ENCODE measurements around the gene TBC1D2B.
"Not testable (repeated sequence)": the region's sequence is repeated elsewhere in the genome, so short reads cannot be mapped to it uniquely, and the experiment has no call there.

The TBC1D2B gene

DNA sequence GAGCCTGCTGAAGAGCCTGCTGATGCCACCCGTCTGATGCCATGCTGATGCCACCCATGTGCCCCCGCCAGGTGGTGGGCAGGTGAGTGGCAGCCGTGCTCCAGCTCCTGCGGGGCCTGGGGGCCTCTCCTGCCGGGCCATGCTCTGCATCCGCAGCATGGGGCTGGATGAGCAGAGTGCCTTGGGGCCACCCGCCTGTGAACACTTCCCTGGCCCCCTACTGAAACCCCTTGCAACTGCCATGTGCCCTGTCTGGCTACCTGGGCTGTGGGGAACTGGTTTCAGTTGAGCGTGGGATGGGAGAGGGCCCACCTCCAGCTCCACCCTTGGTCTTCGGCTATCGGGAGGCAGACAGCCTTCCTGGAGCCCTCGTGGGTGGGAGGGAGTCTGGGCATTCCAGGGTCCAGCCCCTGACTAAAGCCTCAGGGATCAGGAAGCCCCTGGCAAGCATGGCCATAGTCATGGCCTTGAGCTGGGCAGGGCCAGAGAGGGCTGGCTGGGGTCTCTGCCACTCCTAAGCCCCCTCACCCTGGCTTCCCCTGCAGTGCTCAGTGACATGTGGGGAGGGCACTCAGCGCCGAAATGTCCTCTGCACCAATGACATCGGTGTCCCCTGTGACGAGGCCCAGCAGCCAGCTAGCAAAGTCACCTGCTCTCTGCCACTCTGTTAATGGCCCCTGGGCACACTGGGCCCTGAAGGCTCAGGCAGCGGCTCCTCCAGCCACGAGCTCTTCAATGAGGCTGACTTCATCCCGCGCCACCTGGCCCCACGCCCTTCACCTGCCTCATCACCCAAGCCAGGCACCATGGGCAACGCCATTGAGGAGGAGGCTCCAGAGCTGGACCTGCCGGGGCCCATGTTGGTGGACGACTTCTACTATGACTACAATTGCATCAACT lies 92.2 kb downstream of the TBC1D2B start:
- DNase-seq = no peak

DNA sequence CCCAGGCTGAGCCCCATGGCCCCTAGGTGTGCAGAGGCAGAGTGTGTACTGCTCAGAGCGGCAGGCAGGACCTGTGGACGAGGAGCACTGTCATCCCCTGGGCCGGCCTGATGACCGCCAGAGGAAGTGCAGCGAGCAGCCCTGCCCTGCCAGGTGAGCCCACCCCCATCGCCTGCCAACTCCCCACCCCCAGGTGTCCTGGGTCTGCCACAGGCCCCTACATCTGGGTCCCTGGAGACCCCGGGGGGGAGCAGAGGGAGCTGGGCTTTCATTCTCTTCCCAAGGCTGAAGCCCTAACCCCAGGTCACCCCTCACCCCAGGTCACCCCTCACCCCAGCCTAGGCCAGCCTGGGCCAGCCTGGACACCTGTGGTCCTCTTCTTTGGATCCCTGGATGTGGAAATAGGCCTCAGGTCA lies 93.1 kb downstream of the TBC1D2B start:
- no peak for DNase-seq

DNA sequence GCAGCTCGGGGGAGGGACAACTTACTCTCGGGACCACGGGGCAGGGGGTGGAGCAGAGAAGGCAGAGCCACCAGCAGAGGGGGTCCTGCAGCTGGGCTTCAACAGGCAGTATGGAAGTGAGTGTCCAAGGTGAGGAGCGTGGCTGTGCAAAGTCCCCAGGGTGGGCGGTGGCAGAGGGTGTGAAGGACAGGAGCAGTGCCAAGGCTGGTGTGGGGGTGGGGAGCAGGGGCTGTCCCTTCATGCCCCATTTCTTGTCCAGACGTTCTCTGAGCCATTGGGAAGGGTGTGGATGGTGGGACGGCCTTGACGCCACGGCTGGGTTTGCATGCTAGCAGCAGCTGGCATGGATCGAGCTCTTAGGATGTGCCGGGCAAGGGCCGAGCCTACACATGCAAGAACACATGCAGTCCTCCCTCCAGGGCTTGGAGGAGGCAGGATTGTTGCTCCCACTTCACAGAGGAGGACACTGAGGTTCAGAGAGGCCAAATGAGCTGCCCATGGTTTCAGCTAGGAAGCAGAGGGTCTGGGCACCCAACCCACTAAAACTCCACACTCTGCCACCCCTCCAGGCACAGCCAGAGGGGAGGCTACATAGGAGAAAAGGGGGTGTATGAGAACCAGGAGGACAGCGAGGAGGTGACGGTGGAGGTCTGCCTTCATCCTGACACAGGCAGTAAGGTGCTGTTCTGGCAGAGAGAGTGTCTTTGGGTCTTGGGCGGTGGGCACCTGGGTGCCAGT lies 93.6 kb downstream of the TBC1D2B start:
- DNase-seq = no peak

DNA sequence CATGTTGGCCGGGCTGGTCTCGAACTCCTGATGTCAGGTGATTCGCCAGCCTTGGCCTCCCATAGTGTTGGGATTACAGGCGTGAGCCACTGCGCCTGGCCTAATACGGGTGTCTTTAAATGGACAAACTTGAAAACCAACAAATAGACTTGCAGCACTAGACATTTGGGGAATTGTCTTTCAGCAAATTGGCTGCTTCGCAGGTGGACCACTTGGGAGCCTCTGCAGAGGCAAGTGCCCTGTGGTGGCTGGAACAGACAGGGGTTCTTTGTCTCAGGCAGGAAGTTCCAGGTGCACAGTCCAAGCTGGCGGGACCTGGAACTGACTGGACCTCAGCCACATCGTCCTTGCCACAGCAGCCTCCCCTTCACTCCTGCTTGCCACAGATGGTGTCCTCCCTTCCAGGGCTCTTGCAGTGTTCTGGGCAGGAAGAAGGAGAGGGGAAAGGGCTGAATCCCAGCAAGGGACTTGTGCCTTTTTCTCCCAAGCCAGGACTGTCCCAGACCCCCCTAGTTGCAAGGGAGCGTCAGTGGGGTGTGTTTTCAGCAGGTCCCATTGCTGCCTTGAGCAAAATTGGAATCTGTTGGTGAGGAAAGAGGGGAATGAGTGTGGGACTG lies 94.3 kb downstream of the TBC1D2B start:
- no peak for DNase-seq

- no peak for DNase-seq
These were observed 95.4 kb downstream of the TBC1D2B start for GRCh38 chr15:77982127-77982490.

DNA sequence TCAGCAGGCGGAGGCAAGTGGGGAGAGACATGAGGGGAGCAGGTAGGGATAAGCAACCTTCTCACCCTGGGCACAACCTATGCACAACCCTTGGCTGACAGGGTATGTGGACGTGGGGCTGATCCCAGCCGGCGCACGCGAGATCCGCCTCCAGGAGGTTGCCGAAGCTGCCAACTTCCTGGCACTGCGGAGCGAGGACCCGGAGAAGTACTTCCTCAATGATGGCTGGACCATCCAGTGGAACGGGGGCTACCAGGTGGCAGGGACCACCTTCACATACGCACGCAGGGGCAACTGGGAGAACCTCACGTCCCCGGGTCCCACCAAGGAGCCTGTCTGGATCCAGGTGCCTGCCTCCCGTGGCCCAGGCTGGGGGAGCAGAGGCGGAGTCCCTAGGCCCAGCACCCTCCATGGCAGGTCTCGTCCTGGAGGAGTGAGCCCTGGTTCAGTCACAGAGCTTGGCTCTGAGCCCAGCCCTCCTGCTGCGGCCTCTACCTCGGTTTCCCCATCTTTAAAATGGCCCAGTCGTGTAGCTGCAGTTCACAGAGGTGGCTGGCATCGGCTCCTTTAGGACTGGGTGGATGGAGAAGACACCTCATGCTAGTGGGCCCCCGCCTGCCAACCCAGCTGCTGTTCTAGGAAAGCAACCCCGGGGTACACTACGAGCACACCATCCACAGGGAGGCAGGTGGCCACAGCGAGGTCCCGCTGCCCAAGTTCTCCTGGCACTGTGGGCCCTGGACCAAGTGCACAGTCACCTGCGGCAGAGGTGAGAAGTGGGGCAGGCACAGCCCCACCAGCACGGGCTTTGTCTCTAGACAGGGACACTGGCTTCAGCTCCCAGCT lies 96.0 kb downstream of the TBC1D2B start:
- no peak for DNase-seq

DNA sequence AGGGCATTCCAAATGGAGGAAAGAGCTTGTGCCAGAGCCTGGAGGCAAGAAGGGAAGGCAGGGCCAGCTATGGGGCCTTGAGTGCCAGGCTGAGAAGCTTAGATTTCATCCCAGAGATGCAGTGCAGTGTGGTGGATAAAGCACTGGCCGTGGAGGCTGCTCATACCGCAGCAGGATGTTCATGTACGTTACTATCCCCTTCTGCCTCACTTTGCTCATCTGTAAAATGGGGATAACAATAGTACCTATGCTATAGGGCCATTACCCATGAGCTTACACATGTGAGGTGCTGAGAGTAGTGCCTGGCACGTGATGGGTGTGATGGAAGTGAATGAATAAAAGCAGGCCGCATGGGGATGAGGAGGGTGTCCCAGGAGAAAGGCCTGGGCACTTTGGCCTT lies 96.8 kb downstream of the TBC1D2B start:
- not testable (repeated sequence) for DNase-seq

DNA sequence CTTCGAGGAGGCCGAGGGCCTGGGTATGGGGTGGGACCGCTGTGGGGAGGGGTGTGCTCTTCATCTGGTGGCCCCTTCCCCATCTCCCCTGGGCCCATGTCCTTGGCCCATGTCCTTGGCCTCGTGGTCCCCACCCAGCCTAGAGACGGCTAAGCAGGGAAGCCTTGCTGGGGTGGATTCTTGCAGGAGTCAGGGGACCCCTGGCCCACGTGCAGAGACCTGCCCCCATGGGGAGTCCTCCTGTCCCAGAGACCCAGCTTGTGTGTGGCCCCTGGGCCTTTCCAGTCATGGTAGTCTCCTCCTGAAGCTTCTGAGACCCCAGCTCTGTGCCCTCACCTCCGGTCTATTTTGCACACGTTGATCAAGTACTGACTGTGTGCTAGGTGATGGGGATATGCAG lies 97.4 kb downstream of the TBC1D2B start:
- no peak for DNase-seq

DNA sequence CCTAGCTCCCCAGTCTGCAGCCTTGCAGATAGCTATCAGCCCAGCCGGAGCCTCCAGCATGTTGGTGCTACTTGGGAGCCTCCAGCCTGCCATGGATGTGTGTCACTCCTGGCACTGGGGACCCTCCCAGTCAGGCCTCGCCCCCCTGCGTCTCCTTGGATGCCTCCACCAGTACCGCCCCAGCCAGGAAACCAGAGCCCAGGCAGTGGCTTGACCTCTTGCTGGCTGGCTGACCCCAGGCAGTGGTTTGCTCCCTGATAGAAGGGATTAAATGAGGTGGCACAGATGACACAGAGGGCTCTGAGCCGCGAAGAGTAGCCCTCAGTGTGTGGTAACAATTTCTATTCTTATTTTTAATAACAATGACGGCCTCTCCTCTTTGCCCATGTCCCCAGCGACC lies 98.4 kb downstream of the TBC1D2B start:
- not testable (repeated sequence) for DNase-seq

- not testable (repeated sequence) for DNase-seq
These were observed 98.8 kb downstream of the TBC1D2B start for GRCh38 chr15:77978759-77979145.

DNA sequence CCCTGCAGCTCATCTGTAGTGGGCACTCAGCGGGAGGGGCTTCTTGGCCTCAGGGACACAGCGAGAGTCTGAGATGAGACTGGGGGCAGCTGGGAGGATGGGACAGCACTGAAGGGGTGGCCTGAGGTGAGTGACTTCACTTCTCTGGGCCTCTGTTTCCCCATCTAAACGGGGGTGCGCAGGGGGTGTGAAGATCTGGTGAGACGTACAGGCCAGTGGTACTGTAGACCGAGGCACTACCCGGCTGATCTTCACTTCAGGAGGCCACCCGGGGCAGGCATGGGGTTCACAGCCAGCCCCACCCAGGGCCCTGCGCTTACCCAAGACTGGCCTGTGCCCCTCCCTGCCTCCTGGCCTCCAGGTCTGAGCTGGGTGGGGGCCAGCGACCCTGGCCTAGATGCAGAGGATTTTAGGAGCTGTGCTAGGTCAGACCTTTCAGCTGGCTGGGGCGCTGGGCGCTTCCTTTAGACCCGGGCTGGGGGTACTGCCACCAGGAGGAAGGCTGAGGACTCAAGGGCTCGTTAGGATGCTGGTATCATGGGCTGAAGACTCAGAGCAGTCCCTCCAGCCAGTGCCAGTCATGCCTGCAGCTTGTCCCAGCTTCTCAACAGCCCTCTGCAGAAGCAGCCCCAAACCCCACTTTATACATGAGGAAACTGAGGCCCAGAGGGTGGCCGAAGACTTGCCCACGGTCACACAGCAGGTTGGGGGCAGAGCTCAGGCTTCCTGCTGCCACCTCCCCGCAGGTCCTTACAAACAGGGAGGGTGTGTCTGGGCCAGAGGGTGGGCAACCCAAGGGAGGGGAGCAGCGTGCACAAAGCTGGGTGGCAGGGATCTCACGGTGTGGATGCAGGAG lies 99.4 kb downstream of the TBC1D2B start:
- DNase-seq = not testable (repeated sequence)

- DNase-seq = not testable (repeated sequence)
These were observed 100.6 kb downstream of the TBC1D2B start for GRCh38 chr15:77976760-77977525.

GRCh38 chr15:77976095-77976450 lies 101.4 kb downstream of the TBC1D2B start:
- not testable (repeated sequence) for DNase-seq

DNA sequence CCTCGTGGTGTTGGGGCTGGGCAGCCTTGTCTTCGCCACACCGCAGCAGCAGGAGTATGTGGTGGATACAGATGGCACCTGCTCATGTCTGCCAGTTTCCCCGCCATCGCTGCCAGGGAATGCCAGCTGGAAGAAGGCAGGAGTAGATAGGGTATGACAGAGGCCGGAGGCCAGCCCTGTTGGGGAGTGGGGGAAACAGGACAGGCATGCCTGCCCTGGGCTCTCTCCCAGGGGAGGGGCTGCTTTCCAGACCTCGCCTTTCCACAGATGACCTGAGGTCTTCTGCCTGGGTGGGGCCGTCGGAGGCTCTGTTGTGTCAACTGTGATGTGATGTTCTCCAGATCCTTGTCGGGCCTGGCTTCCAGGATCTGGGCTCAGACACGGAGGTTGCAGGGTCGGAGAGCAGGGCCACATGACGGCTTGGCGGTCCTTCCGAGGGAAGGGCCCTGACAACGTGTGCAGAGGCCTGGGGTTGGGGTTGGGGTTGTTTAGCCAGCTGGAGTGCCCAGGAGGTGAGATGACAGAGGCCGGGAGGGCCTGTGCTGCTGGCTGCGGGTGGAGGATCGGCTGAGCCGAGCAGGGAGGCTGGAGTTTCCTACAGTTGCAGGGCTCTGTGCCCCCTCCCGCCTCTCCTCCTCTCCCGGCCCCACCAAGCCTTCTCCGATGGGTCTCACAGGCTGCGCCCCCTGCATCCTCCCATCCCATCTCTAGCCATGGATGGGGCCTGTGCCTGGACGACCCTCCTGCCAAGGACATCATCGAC lies 102.0 kb downstream of the TBC1D2B start:
- DNase-seq = no peak

DNA sequence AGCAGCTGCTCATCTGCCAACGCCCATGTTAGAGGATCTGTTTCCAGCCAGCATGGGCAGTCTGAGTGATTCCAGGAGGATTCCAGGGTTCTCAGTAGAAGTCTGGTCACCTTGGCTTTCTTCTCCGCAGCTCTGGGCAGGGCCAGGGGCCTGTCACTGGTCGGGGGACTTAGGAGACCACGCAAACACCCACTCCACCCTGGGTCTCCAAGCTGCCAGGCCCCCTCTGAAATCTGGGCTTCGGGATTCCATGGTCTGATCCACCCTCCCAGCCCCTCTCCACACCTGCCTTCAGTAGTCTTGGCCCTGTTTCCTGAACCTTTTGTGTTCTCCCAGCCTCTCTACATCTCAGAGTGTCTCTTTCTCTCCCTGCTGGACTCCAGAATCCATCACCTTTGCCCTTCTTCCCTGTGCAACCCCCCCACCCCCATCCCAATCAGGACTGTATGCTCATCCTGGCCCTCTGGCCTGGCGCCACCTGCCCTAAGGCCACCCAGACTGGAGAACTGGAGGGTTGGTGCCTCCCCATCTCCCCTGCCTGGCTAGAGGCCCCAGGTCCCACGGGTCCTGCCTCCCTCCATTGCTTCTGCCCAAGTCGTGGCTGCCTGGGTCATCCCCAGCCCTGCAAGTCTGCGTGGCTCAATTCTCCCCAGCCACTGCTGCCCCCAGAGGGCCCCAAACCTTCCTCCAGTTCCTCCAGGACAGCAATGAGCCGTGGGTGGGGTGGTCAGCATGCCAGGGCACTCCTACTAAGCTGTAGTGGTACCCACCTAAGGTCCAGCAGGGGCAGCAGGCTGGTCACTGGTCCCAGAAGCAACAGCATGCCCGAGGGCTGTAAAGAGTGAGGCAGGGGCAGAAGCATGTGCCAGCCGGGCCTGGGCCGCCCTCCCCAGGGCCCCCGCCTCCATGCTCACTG lies 102.8 kb downstream of the TBC1D2B start:
- DNase-seq = no peak

- DNase-seq = peak in 1 of 2 experiments; percentile 26
These were observed 103.5 kb downstream of the TBC1D2B start for GRCh38 chr15:77974098-77974414.

GRCh38 chr15:77973273-77974097 lies 104.0 kb downstream of the TBC1D2B start:
- not testable (repeated sequence) for DNase-seq

DNA sequence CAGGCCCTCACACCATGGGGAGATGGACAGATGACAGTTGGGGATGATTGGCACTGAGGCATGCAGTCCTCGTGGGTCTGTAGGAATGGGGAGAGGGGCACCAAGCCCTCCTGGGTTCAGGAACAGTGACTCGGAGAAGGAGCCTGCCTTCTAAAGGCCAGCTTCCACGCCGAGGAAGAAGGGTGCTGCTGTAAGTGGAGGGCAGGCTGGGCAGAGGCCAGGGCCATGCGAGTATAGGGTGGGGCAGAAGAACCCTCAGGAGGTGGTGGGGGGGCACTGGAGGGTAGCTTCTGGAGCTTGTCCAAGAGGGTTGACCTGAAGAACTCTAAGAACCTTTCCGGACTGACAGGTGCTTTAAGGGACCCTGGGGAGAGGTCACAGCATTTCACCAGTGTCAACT lies 104.8 kb downstream of the TBC1D2B start:
- not testable (repeated sequence) for DNase-seq
